Measurements from ENCODE around the gene ENTPD2.

ENTPD2 gene

DNA sequence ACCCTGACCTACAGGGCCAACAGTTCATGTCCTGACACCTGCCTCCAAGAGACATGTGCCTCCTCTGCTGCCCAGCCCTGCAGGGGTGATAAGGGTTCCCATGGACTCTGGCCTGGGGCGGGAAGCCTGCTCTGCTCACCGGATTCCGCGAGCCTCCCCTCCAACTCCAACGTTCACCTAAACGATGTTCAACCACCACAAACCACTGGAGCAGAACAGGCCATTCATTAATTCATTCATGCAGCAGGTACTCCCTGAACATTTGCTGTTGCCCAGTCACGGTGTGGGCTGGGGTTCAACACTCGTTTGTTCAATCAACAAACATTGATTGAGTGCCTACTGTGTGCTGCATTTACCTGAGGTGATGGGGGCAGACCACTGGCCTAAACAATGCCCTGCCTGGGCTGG, 20.1 kb upstream of the ENTPD2 start:
- H3K4me1 Mint-ChIP-seq (ENCODE audit: low read depth) = peaks cover 16% of the 10 kb centered on the region
- H3K36me3 Mint-ChIP-seq (ENCODE audit: low read depth) = no peaks in the 10 kb centered on the region
- no peaks in the 10 kb centered on the region for H3K9me3 Mint-ChIP-seq
- no peak overlapping the region for H3K4me3 Mint-ChIP-seq
- no peak for DNase-seq (ENCODE audit: low spot score)
- H3K27me3 Mint-ChIP-seq (ENCODE audit: low read depth) = no peaks in the 10 kb centered on the region
- no peak overlapping the region for H3K27ac Mint-ChIP-seq

DNA sequence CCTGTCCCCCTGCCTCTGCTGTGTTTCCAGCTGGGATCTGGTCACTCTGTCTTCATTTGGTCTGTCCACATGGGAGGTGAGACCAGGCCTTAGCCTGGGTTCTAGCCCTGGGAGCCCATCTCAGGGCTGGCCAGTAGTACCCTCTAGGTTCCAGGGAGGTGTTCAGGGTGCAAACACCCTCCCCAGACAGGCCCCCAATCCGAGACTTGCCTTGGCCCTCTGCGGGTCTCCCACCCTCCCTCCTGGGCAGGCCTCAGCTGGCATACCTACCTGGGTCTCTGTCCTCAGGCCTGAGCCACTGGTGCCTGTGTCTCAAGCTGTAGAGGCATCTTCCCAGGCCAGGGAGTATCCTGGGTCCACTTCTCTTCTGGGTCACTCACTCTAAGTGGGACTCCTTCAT, 17.4 kb upstream of the ENTPD2 start:
- no peaks in the 10 kb centered on the region for H3K36me3 Mint-ChIP-seq (ENCODE audit: low read depth)
- H3K27me3 Mint-ChIP-seq (ENCODE audit: low read depth) = no peaks in the 10 kb centered on the region
- H3K4me1 Mint-ChIP-seq (ENCODE audit: low read depth) = peaks cover 25% of the 10 kb centered on the region
- DNase-seq (ENCODE audit: low spot score) = no peak
- H3K4me3 Mint-ChIP-seq = peak overlapping the region; percentile 92
- H3K9me3 Mint-ChIP-seq = no peaks in the 10 kb centered on the region
- peak overlapping the region; percentile 90 for H3K27ac Mint-ChIP-seq

GRCh38 chr9:137070906-137071275, 17.0 kb upstream of the ENTPD2 start:
- Mint-ChIP-seq H3K27me3 (ENCODE audit: low read depth) (no peaks in the 10 kb centered on the region), H3K4me3 (peak overlapping the region; percentile 92), H3K4me1 (ENCODE audit: low read depth) (peaks cover 25% of the 10 kb centered on the region), H3K36me3 (ENCODE audit: low read depth) (no peaks in the 10 kb centered on the region), H3K27ac (peak overlapping the region; percentile 90), H3K9me3 (no peaks in the 10 kb centered on the region)
- no peak for DNase-seq (ENCODE audit: low spot score)

GRCh38 chr9:137070201-137070905, 16.5 kb upstream of the ENTPD2 start, which contains the start of gene SAPCD2:
Gene SAPCD2, minus strand, starts transcription at chr9:137070557. Its CDS starts 97 bp downstream, at chr9:137070460.
- Mint-ChIP-seq H3K4me3 (peak within 1 kb of the TSS; percentile 92), H3K9me3 (no peaks in the 10 kb centered on the region), H3K27ac (peak within 1 kb of the TSS; percentile 90), H3K27me3 (ENCODE audit: low read depth) (no peaks in the 10 kb centered on the region), H3K4me1 (ENCODE audit: low read depth) (peaks cover 25% of the 10 kb centered on the region), H3K36me3 (ENCODE audit: low read depth) (peaks cover 1% of the 10 kb centered on the region)
- DNase-seq (ENCODE audit: low spot score) = peak; percentile 88

GRCh38 chr9:137069508-137070091, 15.7 kb upstream of the ENTPD2 start:
- peak overlapping the region; percentile 75 for H3K4me3 Mint-ChIP-seq
- no peaks in the 10 kb centered on the region for H3K27me3 Mint-ChIP-seq (ENCODE audit: low read depth)
- no peak for DNase-seq (ENCODE audit: low spot score)
- H3K27ac Mint-ChIP-seq = no peak overlapping the region
- peaks cover 23% of the 10 kb centered on the region for H3K4me1 Mint-ChIP-seq (ENCODE audit: low read depth)
- H3K9me3 Mint-ChIP-seq = no peaks in the 10 kb centered on the region
- H3K36me3 Mint-ChIP-seq (ENCODE audit: low read depth) = peaks cover 1% of the 10 kb centered on the region

GRCh38 chr9:137068539-137069507, 15.0 kb upstream of the ENTPD2 start:
- peaks cover 4% of the 10 kb centered on the region for H3K36me3 Mint-ChIP-seq (ENCODE audit: low read depth)
- no peaks in the 10 kb centered on the region for H3K9me3 Mint-ChIP-seq
- no peak overlapping the region for H3K27ac Mint-ChIP-seq
- no peaks in the 10 kb centered on the region for H3K27me3 Mint-ChIP-seq (ENCODE audit: low read depth)
- peak overlapping the region; percentile 75 for H3K4me3 Mint-ChIP-seq
- no peak for DNase-seq (ENCODE audit: low spot score)
- H3K4me1 Mint-ChIP-seq (ENCODE audit: low read depth) = peaks cover 22% of the 10 kb centered on the region

DNA sequence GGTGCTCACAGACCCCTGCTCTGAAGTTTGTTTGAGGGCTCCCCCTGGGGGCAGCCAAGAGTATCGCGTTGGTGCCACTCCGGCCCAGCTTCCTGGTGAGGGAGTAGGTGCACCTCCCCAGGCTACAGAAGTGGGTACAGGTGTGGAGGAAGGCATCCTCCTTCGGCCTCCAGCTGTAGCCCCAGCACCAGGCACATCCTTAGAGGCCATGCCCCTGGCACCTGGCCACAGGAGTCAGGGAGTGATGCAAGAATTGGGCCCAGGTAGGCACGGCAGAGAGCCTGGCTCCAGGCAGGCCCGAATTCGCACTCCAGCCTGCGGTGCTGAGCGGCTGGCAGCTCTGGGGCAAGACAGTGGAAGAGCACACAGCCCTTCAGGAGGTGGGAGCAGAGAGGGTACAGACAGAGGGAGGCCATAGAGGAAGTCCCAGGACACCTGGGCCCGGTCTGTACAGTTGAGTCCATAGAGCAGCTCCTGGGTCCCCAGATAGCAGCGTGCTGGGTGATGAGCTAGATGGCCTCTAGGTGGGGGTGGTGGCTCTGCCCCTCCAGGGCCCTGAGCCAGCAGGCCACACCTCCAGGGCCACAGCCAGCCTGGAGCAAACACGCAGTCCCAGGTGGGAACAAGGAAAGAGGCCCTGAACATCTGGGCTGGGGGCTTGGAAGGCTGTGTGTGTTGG, 14.1 kb upstream of the ENTPD2 start:
- DNase-seq (ENCODE audit: low spot score) = peak; percentile 82
- H3K27ac Mint-ChIP-seq = peak overlapping the region; percentile 56
- peaks cover 22% of the 10 kb centered on the region for H3K4me1 Mint-ChIP-seq (ENCODE audit: low read depth)
- H3K9me3 Mint-ChIP-seq = no peaks in the 10 kb centered on the region
- no peaks in the 10 kb centered on the region for H3K27me3 Mint-ChIP-seq (ENCODE audit: low read depth)
- H3K4me3 Mint-ChIP-seq = peak overlapping the region; percentile 63
- H3K36me3 Mint-ChIP-seq (ENCODE audit: low read depth) = peaks cover 4% of the 10 kb centered on the region

DNA sequence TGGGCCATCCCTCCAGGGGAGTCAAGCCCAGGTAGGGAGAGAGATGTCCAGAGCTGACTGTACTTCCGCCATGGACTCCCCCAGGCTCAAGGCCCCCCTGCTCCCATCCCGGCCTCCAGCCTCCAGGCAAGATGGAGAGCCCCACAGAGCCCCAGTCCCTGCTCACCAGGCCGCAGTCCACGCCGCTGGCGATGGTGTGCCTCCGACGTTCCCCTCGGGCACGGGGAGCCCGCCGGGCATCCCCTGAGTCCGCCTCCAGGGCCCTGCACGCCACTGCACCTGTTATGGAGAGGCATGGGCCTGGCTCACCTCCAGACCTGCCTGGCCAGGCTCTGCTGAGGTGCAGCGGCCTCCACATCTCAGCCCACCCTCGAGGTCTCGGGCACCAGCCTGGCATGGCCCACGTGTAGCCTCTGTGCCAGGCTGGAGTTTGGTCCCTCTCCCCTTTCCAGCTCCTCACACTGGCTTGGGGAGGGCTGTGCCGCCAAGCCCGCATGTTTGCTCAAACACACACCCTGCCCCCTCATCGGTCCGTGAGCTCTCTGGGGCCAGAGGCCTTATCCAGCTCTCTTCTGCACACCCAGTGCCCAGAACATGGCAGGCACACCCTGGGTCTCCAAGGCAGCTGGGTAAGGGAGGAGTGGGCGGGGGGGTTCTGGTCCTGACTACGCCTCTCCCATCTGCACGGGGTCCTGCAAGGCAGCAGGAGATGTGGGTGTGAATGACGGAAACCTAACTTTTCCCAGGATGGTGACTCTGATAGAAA, 12.4 kb upstream of the ENTPD2 start:
- Mint-ChIP-seq H3K27me3 (ENCODE audit: low read depth) (no peaks in the 10 kb centered on the region), H3K36me3 (ENCODE audit: low read depth) (peaks cover 4% of the 10 kb centered on the region), H3K4me1 (ENCODE audit: low read depth) (peaks cover 16% of the 10 kb centered on the region), H3K9me3 (no peaks in the 10 kb centered on the region), H3K27ac (no peak overlapping the region), H3K4me3 (no peak overlapping the region)
- no peak for DNase-seq (ENCODE audit: low spot score)

- H3K9me3 Mint-ChIP-seq = no peaks in the 10 kb centered on the region
- no peak overlapping the region for H3K4me3 Mint-ChIP-seq
- peaks cover 3% of the 10 kb centered on the region for H3K27me3 Mint-ChIP-seq (ENCODE audit: low read depth)
- H3K27ac Mint-ChIP-seq = no peak overlapping the region
- DNase-seq (ENCODE audit: low spot score) = no peak
- peaks cover 9% of the 10 kb centered on the region for H3K4me1 Mint-ChIP-seq (ENCODE audit: low read depth)
- H3K36me3 Mint-ChIP-seq (ENCODE audit: low read depth) = peaks cover 4% of the 10 kb centered on the region
Measured at GRCh38 chr9:137065336-137065967, 11.6 kb upstream of the ENTPD2 start.

DNA sequence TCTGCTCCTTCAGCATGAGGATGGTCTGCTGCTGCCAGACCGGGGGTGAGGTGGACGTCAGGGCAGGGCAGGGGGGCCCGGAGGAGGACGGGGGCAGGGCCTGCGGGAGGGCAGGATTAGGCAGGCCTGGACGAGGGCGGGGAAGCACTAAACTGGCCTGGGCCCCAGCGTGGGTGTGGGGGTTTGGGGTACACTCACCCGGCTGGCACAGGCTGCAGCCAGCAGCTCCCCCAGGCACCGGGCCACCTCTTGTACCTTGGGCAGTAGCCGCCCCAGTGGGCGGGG, 11.0 kb upstream of the ENTPD2 start:
- peaks cover 9% of the 10 kb centered on the region for H3K4me1 Mint-ChIP-seq (ENCODE audit: low read depth)
- no peak overlapping the region for H3K27ac Mint-ChIP-seq
- no peak overlapping the region for H3K4me3 Mint-ChIP-seq
- DNase-seq (ENCODE audit: low spot score) = no peak
- peaks cover 4% of the 10 kb centered on the region for H3K36me3 Mint-ChIP-seq (ENCODE audit: low read depth)
- H3K27me3 Mint-ChIP-seq (ENCODE audit: low read depth) = peaks cover 3% of the 10 kb centered on the region
- no peaks in the 10 kb centered on the region for H3K9me3 Mint-ChIP-seq

- peaks cover 9% of the 10 kb centered on the region for H3K4me1 Mint-ChIP-seq (ENCODE audit: low read depth)
- H3K36me3 Mint-ChIP-seq (ENCODE audit: low read depth) = peaks cover 4% of the 10 kb centered on the region
- H3K27ac Mint-ChIP-seq = no peak overlapping the region
- peak; percentile 45 for DNase-seq (ENCODE audit: low spot score)
- H3K9me3 Mint-ChIP-seq = no peaks in the 10 kb centered on the region
- H3K27me3 Mint-ChIP-seq (ENCODE audit: low read depth) = peaks cover 3% of the 10 kb centered on the region
- H3K4me3 Mint-ChIP-seq = no peak overlapping the region
Measured at GRCh38 chr9:137064027-137064879, 10.4 kb upstream of the ENTPD2 start.

GRCh38 chr9:137063311-137064026, 9.6 kb upstream of the ENTPD2 start:
- H3K4me3 Mint-ChIP-seq = no peak overlapping the region
- peaks cover 7% of the 10 kb centered on the region for H3K4me1 Mint-ChIP-seq (ENCODE audit: low read depth)
- DNase-seq (ENCODE audit: low spot score) = no peak
- H3K27ac Mint-ChIP-seq = no peak overlapping the region
- H3K9me3 Mint-ChIP-seq = no peaks in the 10 kb centered on the region
- peaks cover 3% of the 10 kb centered on the region for H3K27me3 Mint-ChIP-seq (ENCODE audit: low read depth)
- H3K36me3 Mint-ChIP-seq (ENCODE audit: low read depth) = peaks cover 4% of the 10 kb centered on the region

Measured in T-helper 2 cell treated with Interferon-gamma antibody and Interleukin-4, amounts not matched to agents 5 μg/mL and 100 μg/mL, for 36 hours (primary cell).